Inferior parietal cortex (tissue), 1 donor: ENCODE results near the gene NUP42.

Source experiments
- DNase-seq: peaks from one replicate; pipeline ENCODE4 v3.0.0-alpha.2; 2016; ENCODE audit errors: extremely low spot score

The NUP42 gene

GRCh38 chr7:23234569-23235296 lies 52.9 kb downstream of the NUP42 start:
- DNase-seq, result no peak

- DNase-seq, result no peak
Observed at GRCh38 chr7:23235813-23236221, 54.0 kb downstream of the NUP42 start.

- no peak for DNase-seq
Observed at GRCh38 chr7:23237000-23237399, 55.2 kb downstream of the NUP42 start.

GRCh38 chr7:23238983-23239652 lies 57.3 kb downstream of the NUP42 start:
- DNase-seq, result no peak

- no peak for DNase-seq
Observed at GRCh38 chr7:23239698-23240097, 57.9 kb downstream of the NUP42 start.

- DNase-seq, result no peak
Observed at GRCh38 chr7:23242321-23242720, 60.5 kb downstream of the NUP42 start.

GRCh38 chr7:23242935-23243334 lies 61.1 kb downstream of the NUP42 start:
- no peak for DNase-seq

- DNase-seq, result no peak
Observed at GRCh38 chr7:23246555-23246954, 64.7 kb downstream of the NUP42 start, which contains the start of gene GPNMB. Gene GPNMB, plus strand, starts transcription at chr7:23246775. Its CDS starts 83 bp downstream, at chr7:23246858.

- DNase-seq, result no peak
Observed at GRCh38 chr7:23247046-23247602, 65.3 kb downstream of the NUP42 start.

GRCh38 chr7:23247603-23248335 lies 65.9 kb downstream of the NUP42 start:
- DNase-seq, result no peak

GRCh38 chr7:23249486-23249885 lies 67.6 kb downstream of the NUP42 start:
- DNase-seq, result no peak
